COLO829 (cell line): ENCODE data around the gene TAPBP.
A peak's percentile ranks its signal among the peaks of the same experiment; 100 is the strongest.

Experiments
- DNase-seq: peaks from one replicate; pipeline ENCODE4 v3.0.0; 2012; ENCODE audit warnings: low spot score

The TAPBP gene

DNA sequence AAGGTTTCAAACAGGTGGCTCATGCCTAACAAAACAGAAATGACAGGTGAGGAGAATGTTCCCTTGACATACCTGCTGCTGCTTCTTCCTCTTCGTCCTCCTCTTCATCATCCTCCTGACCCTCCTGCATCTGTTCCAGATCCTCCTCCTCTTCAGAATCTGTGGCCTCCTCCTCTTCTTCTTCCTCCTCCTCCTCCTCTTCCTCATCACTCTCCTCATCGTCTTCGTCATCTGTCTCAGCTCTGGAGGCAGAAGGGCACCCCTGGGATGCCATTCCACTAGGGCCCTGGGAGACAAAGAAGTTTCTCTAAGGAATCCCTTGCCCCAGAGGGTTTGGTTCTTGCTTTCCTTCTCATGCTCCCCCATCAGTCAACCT lies 6.0 kb upstream of the TAPBP start:
- DNase-seq, result no peak

DNA sequence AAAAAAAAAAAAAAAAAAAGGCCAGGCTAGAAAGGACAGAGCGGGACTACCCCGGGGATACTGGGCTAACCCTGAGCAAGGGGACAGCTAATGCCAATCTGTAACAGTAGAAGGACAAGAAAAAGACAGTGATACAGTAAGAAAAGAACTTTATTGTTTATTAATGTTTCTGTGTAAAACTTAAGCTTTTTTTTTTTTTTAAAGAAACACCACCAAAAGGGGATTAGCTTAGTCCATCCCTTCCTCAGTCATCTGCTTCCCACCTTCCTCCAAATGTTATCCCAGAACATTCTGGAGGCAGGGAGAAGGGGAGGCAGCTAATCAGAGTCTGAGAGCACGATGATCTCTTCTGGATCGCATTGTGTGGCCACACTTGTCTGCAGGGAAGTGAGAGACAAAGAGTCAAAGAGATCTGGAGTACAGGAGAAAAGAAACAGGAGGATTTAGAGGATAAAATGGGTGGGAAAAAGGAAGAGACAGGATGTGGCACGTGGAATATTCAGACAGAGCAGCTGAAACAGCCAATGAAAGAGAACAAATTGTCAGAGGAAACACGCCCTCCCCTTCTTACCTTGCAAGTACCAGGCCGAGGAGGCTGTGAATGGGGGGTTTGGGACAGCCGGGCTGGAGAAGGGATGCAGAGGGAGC lies 4.7 kb upstream of the TAPBP start:
- DNase-seq, result no peak

DNA sequence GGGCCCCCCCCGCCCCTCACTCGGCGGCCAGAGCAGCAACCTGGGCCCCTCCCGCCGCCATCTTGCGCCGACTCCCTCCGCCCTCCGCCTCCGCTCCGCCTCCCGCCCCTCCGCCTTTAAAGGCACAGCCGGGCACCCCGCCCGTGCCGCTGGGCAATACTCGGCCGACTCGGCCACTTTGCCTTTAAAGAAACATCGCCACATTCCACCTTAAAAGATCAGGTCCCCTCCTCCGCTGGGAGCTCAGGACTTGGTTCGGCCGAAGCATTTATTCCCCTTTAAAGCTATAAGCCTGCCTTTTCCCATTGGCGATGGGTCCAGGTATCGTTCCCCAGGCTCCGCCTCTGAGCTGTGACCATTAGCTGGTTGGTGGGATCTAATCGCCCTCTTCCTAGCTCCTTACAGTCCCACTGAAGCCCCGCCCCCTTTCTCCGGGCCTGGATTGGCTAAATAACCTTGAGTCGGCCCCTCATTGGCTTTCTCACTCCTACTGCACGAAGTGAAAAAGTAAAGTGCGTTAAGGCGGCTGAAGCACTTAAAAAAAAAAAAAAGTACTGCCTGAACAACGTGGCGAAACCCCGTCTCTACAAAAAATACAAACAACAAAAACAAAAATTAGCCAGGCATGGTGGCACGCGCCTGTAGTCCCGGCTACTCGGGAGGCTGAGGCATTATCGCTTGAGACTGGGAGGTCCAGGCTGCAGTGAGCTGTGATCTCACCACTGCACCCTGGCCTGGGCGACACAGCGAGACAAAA lies 4.0 kb upstream of the TAPBP start, which contains the start of gene ZBTB22:
ZBTB22 (minus strand) TSS at position 76 of the 757 bp plus-strand sequence. CDS start 828 bp downstream, outside the sequence.
- peak; percentile 94 for DNase-seq

DNA sequence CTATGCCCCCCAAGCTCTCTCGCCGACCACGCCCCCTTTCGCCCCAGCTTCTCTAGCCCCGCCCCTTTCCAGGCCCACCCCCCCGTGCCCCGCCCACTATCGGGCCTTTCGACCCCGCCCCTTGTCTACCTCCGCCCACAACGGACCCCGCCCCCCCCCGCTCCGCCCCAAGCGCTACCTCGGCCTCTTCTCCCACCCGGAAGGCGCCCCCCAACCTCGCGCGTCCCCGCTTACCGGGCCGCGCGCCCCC lies 3.5 kb upstream of the TAPBP start:
- peak; percentile 54 for DNase-seq

DNA sequence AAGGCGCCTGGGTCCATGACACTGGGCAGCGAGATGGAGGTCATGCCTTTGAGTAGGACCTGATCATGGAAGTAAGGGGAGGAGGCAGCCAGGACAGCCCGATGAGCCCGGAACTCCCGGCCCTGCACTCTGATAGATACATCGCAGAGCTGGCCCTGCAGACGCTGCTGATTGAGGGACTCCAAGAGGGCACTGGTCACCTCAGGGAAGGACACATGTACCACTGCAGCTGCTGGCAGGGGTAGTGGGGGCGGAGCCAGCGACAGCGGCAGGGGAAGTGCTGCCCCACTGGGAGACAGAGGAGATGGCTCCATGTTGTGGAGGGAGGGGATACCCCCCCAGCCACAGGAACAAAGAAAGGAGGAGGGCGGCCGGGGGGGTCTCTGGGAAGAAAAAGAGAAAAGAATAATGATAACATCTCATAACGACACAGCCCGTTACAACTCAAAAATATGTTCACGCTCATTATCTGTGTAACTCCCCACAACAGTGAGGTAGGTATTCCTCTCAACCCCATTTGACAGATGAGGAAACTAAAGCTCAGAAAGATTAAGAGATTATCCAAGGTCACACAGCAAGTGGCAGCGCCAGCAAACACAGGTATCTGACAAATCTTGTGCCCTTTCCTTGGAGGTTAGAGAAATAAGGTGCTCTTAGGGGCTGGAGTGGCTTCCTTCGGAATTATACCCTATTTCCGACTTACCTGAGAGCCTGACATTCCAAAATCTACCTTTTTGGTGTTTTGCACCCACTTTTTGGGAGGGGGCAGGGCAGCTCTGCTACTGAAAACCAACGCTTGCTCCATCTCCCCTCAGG lies 2.9 kb upstream of the TAPBP start:
- no peak for DNase-seq

DNA sequence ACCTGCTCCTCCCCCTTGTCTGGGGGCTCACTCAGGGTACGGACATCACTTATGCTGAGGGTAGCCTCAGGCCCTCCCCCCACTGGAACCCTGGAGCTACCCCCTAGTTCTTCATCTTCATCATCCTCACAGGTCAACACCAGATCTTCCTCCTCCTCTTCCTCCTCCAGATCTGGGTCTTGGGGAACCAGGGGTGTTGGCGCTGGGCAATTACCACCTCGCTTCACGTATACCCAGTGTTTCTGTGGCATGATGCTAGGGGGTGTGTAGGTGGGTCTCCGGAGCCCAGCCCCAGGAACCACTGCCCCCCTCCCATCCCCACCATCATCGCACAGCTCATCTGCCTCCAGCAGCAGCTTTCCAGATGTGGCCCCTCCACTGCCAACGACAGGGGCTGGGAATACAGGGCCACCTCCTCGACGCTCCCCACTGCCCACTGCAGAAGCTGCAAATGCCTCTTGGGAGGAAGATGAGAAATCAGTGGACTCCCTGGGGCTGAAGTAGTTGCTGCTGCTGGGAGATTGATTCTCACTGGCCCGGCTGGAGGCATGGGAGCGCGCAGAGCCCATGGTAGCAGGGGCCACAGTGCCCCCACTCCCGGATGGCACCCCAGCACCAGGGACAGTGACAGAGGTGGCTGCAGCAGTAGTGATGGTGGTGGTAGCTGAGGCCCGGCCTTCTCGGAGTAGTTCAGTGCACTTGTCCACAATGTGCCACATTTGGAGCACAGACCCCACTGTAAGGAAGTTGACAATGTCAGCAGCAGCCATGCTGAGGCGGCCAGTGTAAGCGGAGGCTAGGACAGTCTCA lies 2.1 kb upstream of the TAPBP start:
- DNase-seq, result no peak

DNA sequence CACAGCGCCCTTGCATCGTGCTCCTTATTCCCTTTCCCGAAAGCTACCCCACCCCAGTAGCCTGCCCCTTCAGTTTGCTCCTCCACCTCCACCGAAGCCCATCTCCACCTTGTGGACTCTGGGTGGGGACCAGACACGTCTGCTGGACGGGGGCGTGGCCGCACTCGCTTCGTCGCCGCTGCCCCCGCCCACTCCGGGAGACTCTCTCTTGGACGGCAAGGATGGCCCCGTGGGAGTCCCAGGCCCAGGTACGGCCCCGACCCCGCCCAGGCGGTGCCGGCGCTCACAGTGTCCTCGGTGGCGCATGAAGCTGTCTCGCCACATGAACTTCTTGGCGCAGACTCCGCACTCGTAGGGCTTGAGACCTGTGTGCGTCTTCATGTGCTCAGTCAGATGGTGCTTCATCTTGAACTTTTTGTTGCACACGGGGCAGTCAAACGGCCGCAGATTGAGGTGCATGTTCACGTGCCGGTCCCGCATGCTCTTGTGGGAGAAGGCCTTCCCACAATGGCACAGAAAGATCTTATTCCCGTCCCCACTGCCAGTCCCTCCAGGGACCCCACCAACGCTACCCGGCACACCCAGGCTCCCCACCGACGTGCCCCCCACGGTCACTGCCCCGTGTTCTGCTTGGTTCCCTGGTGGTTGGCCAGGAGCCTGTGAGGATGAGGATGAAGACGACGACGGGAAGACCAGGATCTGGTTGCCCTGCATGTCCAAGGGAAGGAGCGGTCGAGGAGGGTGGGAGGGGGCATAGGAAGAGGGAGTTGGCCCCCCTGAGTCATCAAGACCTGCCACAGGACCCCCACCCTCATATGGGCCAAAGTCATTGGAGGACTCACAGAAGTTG lies 1.3 kb upstream of the TAPBP start:
- DNase-seq, result no peak

DNA sequence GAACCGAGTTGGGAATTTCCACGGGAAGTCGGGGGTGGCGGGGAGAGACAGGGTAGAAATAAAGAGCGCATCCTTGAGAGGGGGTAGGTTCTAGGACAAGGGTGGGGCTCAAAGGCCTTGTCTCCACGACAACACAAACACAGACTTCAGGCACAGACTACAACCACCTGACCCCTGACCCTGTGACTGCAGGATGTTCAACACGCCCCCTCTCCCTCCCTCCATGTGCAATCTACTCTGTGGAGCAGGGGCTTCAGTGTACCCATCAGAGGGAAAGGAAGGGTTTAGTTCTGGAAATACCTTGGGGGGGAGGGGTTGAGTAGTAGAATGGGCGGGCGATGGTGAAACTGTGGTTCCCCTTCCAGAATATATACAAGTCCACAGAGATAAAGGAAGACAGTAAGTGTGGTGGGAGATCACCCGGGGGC lies 651 bp upstream of the TAPBP start:
- peak; percentile 69 for DNase-seq

DNA sequence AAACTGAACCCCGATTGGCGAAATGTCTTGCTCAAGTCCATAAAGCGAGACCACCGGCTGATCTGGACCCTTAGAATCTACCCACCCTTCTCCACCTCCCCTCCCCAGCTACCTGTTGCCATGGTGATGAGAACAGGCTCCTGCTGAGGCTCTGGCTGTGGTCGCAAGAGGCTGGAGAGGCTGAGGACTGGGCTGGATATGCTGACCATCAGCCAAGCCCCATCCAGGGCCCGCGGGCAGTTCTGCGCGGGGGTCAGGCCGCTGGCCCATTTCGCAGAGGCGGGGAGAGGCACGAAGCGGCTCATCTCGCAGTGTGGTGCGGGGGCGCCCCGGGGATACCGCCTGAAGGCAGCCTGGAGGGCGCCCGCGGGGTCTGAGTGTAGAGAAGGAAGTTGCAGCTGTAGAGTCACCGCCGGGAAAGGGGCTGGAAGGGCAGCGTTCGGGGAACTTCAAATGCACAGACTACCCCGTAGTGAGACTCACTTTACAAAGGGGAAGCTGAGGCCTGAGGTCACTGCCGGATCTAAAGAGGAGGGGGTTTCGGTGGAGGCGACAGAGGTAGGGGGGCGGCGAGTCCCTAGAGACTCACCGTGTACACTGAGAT lies 671 bp downstream of the TAPBP start:
- DNase-seq, result no peak

DNA sequence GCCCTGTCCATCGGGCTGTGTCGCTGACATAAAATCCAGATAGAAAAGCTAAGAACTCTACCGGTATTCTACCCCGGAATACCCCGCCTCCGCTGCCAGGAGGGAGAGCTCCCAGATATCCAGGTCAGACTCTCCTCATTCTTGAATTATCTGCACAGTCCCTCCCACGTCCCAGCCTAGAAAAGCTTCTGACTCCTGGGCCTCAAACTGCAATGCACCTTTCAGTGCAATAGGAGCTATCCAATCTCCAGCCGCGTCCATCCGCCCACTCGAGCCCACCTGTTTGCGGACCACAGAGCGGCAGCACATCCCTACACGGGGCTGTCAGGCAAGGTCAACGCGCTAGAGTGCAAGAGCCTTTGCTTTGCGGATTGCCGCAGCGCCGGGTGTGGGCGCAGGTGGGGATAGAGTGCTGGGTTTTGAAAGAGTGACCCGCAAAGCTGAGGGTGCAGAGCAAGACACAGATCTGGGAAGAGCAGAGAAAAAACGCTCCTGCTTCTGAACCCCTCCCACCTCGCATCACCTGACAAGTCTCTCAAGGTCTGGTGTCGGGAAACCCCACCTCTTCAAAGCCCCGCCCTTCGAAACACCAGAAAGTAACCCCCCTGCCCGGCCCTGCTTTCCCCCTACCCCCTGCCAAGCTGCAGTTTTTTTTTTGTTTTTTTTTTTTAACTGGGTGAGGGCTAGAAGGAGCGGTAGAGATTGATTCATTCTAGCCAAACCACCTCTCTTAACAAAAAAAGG lies 1.3 kb downstream of the TAPBP start:
- DNase-seq, result peak; percentile 89

DNA sequence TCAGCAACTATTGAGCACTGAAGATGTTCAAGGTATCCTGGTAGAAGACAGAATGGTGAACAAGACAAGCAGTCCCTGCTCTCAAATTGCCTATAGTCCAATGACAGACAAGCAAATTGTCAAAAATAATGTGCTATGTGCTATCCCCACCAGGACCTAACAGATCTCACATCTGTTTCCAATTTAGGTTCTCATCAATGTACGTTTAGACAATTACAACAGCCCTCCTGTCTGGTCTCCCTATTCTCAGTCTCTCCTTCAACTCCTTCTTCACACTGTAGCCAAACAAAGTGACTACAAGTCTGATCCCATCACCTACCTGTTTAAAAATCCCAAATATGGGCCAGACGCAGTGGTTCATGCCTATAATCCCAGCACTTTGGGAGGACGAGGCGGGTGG lies 7.5 kb downstream of the TAPBP start:
- DNase-seq, result no peak

DNA sequence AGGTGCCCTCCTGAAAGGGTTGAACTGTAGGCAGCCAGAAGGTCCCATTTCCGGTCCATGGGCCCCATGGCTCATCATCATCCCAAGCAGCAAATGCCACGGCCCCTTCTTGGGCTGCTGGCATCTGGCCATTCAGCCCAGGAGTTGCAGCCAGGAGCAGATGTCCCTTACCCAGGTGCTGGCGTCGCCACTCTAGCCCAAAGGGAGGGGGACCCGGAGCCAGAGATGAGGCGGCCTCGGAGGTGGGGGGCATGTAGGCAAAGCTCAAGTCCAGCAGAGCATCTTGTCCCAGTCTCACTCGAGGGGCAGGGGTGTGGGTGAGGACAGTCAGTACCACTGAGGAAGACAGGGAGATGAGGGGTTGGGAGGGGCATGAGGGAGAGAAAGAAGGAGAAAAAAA lies 8.8 kb downstream of the TAPBP start:
- DNase-seq, result no peak

DNA sequence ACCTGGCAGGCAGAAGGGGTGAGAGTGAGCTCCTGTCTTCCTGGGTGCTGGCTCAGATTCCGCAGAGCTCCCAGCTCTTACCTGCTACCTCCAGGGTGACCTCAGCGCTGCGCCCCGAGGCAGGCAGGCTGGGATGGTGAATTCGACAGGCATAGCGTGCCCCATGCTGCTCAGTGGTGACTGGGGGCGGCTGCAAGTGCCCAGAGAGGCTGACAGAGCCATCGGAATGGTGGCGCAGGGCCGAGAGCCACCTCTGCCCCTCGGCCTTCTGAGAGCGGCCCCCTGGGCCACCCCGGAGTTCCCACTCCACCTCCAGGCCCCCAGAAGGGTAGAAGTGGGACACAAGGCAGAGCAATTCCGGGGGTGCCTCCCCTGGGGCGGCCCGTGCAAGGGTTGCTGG lies 9.7 kb downstream of the TAPBP start:
- no peak for DNase-seq

DNA sequence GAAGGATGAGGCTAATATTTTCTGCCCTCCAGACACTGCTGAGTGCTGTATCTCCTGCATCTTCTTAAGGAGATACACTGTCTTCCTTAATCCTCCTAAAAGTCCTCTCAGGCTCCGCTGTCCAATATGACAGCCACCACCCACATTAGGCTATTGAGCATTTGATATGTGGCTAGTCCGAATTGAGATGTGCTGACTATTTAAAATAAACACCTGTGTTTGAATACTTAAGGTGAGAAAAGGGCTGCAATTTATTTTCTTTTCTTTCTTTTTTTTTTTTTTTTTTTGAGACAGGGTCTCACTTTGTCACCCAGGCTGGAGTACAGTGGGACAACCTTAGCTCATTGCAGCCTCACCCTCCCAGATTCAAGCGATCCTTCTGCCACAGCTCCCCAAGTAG lies 12.0 kb downstream of the TAPBP start:
- DNase-seq, result no peak

DNA sequence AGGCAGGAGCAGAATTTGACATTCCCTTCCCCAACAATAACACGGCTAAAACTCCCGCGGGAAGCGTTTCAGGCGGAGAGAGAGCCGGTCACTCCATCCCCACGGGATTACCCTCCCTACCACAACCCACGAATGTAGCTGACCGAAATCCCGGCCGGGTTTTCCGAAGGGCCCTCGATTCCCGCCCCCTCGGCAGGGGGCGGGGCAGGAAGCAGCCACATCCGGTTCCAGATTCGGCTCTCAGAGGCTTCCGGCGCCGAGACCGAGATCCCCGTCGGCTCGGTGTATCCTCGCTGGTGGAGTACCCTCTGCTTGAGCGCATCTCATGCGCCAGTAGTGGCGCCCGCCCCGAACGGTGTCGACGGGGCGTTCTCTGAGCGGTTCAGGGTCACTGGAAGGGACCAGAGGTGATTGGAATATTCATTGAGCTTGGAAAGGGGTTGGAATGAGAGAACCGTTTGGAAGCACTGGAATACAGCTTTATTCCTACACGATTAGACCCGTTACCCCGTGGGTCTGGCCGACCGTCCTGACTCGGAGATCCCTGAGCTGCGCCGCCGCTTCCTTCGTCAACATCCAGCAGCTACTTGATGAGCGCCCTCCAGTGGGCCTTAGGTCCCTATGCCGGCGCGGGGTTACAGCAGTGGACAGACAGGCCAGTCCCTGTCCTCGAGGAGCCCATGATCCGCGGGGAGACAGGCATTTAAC lies 14.5 kb downstream of the TAPBP start:
- DNase-seq, result peak; percentile 95

DNA sequence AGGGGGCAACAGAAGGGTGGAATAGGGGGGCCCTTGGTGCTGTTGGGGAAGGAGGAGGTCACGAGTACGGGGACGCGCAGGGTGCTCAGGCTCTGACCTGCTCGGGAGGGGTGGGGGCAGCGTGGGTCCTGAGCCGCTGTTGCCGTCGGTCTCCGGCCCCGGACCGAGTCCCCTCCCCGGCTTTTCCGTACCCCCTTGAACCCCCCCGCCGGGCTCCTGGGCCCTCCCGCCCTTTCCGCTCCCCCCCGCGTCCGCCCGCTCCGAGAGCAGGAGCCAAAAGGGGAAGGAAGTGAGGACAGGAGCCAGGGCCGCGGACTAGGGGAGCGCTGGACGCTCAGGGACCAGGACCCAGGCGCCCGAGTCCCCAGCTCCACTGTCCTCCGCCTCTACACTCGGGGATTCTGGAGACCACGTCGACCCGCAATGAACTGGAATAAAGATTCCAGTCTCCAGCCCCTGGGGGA lies 15.1 kb downstream of the TAPBP start, which contains the start of gene RGL2:
RGL2 (minus strand) TSS at position 170 of the 464 bp plus-strand sequence. CDS start 332 bp downstream, outside the sequence.
- DNase-seq, result no peak

DNA sequence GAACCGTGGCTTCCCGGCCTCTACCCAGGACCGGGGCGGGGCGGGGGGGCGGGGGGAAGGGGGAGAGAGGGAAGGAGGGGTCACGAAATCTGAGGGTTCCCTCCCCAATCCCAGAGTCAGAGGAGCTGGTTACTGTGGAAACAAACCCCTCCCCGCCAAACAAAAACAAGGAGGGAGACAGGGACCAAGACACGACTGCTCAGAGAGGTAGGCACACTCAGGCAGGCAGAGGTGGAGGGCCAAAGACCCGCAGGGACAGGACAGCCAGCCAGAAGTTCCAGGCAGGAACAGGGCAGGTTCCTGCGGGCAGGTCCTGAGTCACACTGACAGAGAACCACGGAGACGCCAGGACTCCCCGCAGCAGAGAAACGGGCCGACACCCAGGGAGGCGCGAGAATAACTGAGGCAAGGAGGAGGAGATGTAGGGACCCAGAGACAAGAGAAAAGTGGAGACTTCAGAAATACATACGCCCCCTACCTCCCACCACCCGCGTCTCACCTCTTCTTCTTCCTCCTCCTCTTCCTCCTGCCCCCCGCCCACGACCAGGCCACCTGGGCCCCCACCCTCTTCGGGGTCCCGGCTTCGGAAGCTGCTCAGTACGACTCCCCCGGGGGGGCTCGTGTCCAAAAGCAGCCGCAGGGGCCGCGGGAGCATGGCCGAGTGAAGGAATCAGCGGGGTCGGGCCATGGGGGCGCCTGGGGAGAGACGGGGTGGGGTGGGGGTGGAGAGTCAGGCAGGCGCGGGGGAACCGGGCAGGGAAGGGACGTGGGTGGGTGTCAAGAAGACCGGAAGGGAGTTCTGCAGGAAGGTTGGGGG lies 15.7 kb downstream of the TAPBP start:
- DNase-seq, result peak; percentile 90

DNA sequence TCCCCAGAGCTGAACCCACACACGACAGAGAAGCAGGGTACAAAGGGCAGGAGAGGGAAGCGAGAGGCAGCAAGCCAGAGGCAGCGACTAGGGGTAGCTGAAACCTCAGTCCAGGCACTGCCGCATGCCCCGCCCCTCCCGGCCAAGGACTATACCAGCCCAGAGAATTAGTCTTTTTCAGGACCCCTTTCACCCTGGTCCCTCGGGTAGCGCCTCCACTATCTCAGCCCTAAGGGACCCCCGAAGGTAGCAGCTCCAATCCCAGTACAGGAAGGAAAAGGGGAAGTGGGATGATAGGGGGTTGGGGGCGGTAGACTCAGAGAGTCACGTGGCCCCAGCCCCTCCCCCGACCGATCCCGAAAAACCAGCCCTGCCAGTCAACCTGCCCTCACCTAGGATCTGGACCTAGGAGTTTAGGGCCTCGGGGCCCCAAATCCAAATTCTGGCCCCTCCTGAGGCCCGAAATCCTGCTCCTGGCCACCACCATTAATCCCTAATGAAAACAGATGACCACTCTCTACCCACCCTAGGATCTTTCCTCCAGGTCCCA lies 16.4 kb downstream of the TAPBP start:
- DNase-seq, result no peak
